DND-41 (cell line): ENCODE data around the gene PADI4.

Experiments used
- ATAC-seq: fragments of 200-7000 bp; cut with Tn5 transposase; 3 replicates; pipeline ENCODE4 v1.9.1; 2021; ENCODE audit warnings: low read depth; ENCODE audit not compliant: insufficient read depth
- DNase-seq: peaks from one replicate; pipeline ENCODE4 v3.0.0-alpha.2; 2020
- H2AFZ ChIP-seq: 2 replicates; pipeline ENCODE4 v1.6.0; 2012; ENCODE audit warnings: low read depth, low read length
- H3K27ac ChIP-seq: 2 replicates; pipeline ENCODE4 v1.5.1; 2012; ENCODE audit warnings: low read length, inconsistent platforms
- H3K27me3 ChIP-seq: fragments of 200-600 bp; sonication (generic); 2 replicates; pipeline ENCODE4 v1.6.0; 2012; ENCODE audit warnings: low read length, mild to moderate bottlenecking, inconsistent platforms; ENCODE audit not compliant: insufficient read depth, poor library complexity
- H3K36me3 ChIP-seq: 2 replicates; pipeline ENCODE4 v1.5.1; 2012; ENCODE audit warnings: low read length, inconsistent platforms; ENCODE audit not compliant: insufficient read depth
- H3K4me1 ChIP-seq: 2 replicates; pipeline ENCODE4 v1.5.1; 2012; ENCODE audit warnings: mild to moderate bottlenecking, low read length; ENCODE audit not compliant: insufficient read depth
- H3K4me2 ChIP-seq: 2 replicates; pipeline ENCODE4 v1.6.0; 2012; ENCODE audit warnings: mild to moderate bottlenecking, moderate library complexity, low read length, inconsistent platforms; ENCODE audit not compliant: insufficient read depth
- H3K4me3 ChIP-seq, 2 experiments: fragments of 200-600 bp in 1 of 2; shearing (Covaris generic) in 1 of 2; 2 replicates each; pipeline ENCODE4 v1.5.1; 2012 to 2016; ENCODE audit warnings: inconsistent platforms in 2 of 2, low read length in 2 of 2, mild to moderate bottlenecking in 2 of 2, low read depth in 1 of 2, moderate library complexity in 1 of 2
- H3K79me2 ChIP-seq: 2 replicates; pipeline ENCODE4 v1.6.0; 2012; ENCODE audit warnings: low read length, inconsistent platforms; ENCODE audit not compliant: insufficient read depth
- H3K9ac ChIP-seq: 2 replicates; pipeline ENCODE4 v1.6.0; 2012; ENCODE audit warnings: low read depth, mild to moderate bottlenecking, inconsistent platforms, low read length, moderate library complexity
- H3K9me3 ChIP-seq: 2 replicates; pipeline ENCODE4 v1.5.1; 2012; ENCODE audit warnings: low read length, moderate library complexity, mild to moderate bottlenecking, inconsistent platforms; ENCODE audit not compliant: insufficient read depth, severe bottlenecking
- H4K20me1 ChIP-seq: 2 replicates; pipeline ENCODE4 v1.6.0; 2012; ENCODE audit warnings: low read length; ENCODE audit not compliant: insufficient read depth
- CTCF ChIP-seq: IDR thresholded peaks from 2 replicates; pipeline ENCODE4 v1.5.1; 2012; ENCODE audit warnings: borderline replicate concordance, low read length, moderate library complexity, mild to moderate bottlenecking; ENCODE audit not compliant: poor library complexity, severe bottlenecking; ENCODE audit errors: extremely low read depth
- EZH2 ChIP-seq: IDR thresholded peaks from 3 replicates; pipeline ENCODE4 v1.6.1; 2012; ENCODE audit warnings: borderline replicate concordance, low read depth, mild to moderate bottlenecking, moderate library complexity, low read length, inconsistent platforms; ENCODE audit not compliant: severe bottlenecking

Gene PADI4

GRCh38 chr1:17296086-17296485 lies 11.9 kb upstream of the PADI4 start:
- H3K36me3 ChIP-seq, result no peaks in the 10 kb centered on the region
- no peak for TF ChIP-seq EZH2
- TF ChIP-seq CTCF, result no peak
- H3K4me2 ChIP-seq, result no peak overlapping the region
- H3K4me3 ChIP-seq, result no peak overlapping the region
- H3K27ac ChIP-seq, result no peak overlapping the region
- peaks cover 5% of the 10 kb centered on the region for H3K9me3 ChIP-seq
- ATAC-seq, result no peak
- no peaks in the 10 kb centered on the region for H4K20me1 ChIP-seq
- DNase-seq, result no peak
- no peak overlapping the region for H3K9ac ChIP-seq
- no peaks in the 10 kb centered on the region for H3K79me2 ChIP-seq
- no peak overlapping the region for H2AFZ ChIP-seq
- no peaks in the 10 kb centered on the region for H3K27me3 ChIP-seq
- no peaks in the 10 kb centered on the region for H3K4me1 ChIP-seq

- H3K9me3 ChIP-seq, result peaks cover 10% of the 10 kb centered on the region
- no peaks in the 10 kb centered on the region for H3K27me3 ChIP-seq
- ATAC-seq, result no peak
- H3K36me3 ChIP-seq, result no peaks in the 10 kb centered on the region
- no peak overlapping the region for H3K9ac ChIP-seq
- DNase-seq, result no peak
- H3K4me3 ChIP-seq, result no peak overlapping the region
- H3K79me2 ChIP-seq, result no peaks in the 10 kb centered on the region
- TF ChIP-seq CTCF (no peak), EZH2 (no peak)
- no peaks in the 10 kb centered on the region for H3K4me1 ChIP-seq
- no peak overlapping the region for H3K27ac ChIP-seq
- no peaks in the 10 kb centered on the region for H4K20me1 ChIP-seq
- no peak overlapping the region for H3K4me2 ChIP-seq
- no peak overlapping the region for H2AFZ ChIP-seq
Observed at GRCh38 chr1:17297991-17298390, 10.0 kb upstream of the PADI4 start.

- H2AFZ ChIP-seq, result no peak overlapping the region
- no peak for TF ChIP-seq CTCF
- TF ChIP-seq EZH2, result no peak
- no peak overlapping the region for H3K4me3 ChIP-seq
- DNase-seq (peak; percentile 8), ATAC-seq (no peak)
- H3K36me3 ChIP-seq, result no peaks in the 10 kb centered on the region
- H3K79me2 ChIP-seq, result no peaks in the 10 kb centered on the region
- no peaks in the 10 kb centered on the region for H3K4me1 ChIP-seq
- H3K4me2 ChIP-seq, result no peak overlapping the region
- H3K27me3 ChIP-seq, result no peaks in the 10 kb centered on the region
- no peak overlapping the region for H3K27ac ChIP-seq
- no peak overlapping the region for H3K9ac ChIP-seq
- H3K9me3 ChIP-seq, result peaks cover 10% of the 10 kb centered on the region
- H4K20me1 ChIP-seq, result no peaks in the 10 kb centered on the region
Observed at GRCh38 chr1:17301767-17302166, 6.2 kb upstream of the PADI4 start.

GRCh38 chr1:17304151-17304825 lies 3.7 kb upstream of the PADI4 start:
- no peaks in the 10 kb centered on the region for H3K36me3 ChIP-seq
- H3K4me2 ChIP-seq, result no peak overlapping the region
- peaks cover 4% of the 10 kb centered on the region for H3K27me3 ChIP-seq
- DNase-seq (no peak), ATAC-seq (no peak)
- H3K79me2 ChIP-seq, result no peaks in the 10 kb centered on the region
- no peak overlapping the region for H2AFZ ChIP-seq
- H3K4me1 ChIP-seq, result no peaks in the 10 kb centered on the region
- H3K4me3 ChIP-seq, result no peak overlapping the region
- H3K27ac ChIP-seq, result no peak overlapping the region
- no peak overlapping the region for H3K9ac ChIP-seq
- H3K9me3 ChIP-seq, result peaks cover 10% of the 10 kb centered on the region
- no peak for TF ChIP-seq EZH2
- TF ChIP-seq CTCF, result no peak
- H4K20me1 ChIP-seq, result no peaks in the 10 kb centered on the region
